ENCODE measurements around the gene DHPS. TPM values are rescaled to one million over a fixed set of nuclear protein-coding genes. Genes with fewer than 3 reads are reported as not detected.

The DHPS gene
- total RNA-seq, 2 experiments from 2014 or later: 101 to 112 TPM

Other genes starting within 250 kb of the DHPS start
- gene ZNF443, start 240.9 kb downstream of the DHPS start, total RNA-seq: 1 to 10 TPM; 3.4 to 4.0 TPM
- 1 to 10 TPM; 1.7 to 2.1 TPM for gene ZNF709, start 197.1 kb downstream of the DHPS start, total RNA-seq
- 1 to 10 TPM; 5.2 to 5.6 TPM for gene ZNF564, start 130.4 kb downstream of the DHPS start, total RNA-seq
- 1 to 10 TPM; 7.7 to 8.7 TPM for gene ZNF490, start 71.1 kb downstream of the DHPS start, total RNA-seq
- 10 to 100 TPM; 16.1 to 18.1 TPM for gene ZNF791, start 71.0 kb downstream of the DHPS start, total RNA-seq
- 100 to 1,000 TPM; 118 to 154 TPM for gene MAN2B1, start 15.1 kb downstream of the DHPS start, total RNA-seq
- gene WDR83, start 15.1 kb downstream of the DHPS start, total RNA-seq: 10 to 100 TPM; 13.5 to 19.5 TPM
- gene GNG14, start 6.1 kb upstream of the DHPS start, total RNA-seq: not detected
- gene FBXW9, start 14.8 kb upstream of the DHPS start, total RNA-seq: 1 to 10 TPM; 8.3 to 8.8 TPM
- gene TNPO2, start 42.1 kb upstream of the DHPS start, total RNA-seq: 100 to 1,000 TPM in 1 of 2 experiments, 10 to 100 TPM in 1; 84.8 to 101 TPM
- 100 to 1,000 TPM; 160 to 215 TPM for gene TRIR, start 52.8 kb upstream of the DHPS start, total RNA-seq
- 10 to 100 TPM; 53.7 to 61.9 TPM for gene GET3, start 55.6 kb upstream of the DHPS start, total RNA-seq
- not detected for gene BEST2, start 69.9 kb upstream of the DHPS start, total RNA-seq
- gene HOOK2, start 93.7 kb upstream of the DHPS start, total RNA-seq: 10 to 100 TPM; 20.4 to 20.9 TPM
- 100 to 1,000 TPM; 375 to 412 TPM for gene JUNB, start 109.6 kb upstream of the DHPS start, total RNA-seq
- gene PRDX2, start 119.9 kb upstream of the DHPS start, total RNA-seq: 100 to 1,000 TPM; 261 to 325 TPM
- gene THSD8, start 120.2 kb upstream of the DHPS start, total RNA-seq: 10 to 100 TPM; 31.0 to 48.2 TPM
- gene RNASEH2A, start 124.7 kb upstream of the DHPS start, total RNA-seq: 10 to 100 TPM; 27.0 to 51.1 TPM
- gene RTBDN, start 152.7 kb upstream of the DHPS start, total RNA-seq: not detected
- 1 to 10 TPM; 1.8 to 2.7 TPM for gene MAST1, start 156.6 kb upstream of the DHPS start, total RNA-seq
- gene DNASE2, start 199.6 kb upstream of the DHPS start, total RNA-seq: 10 to 100 TPM; 22.5 to 24.3 TPM
- under 1 TPM; 0.18 to 0.37 TPM for gene KLF1, start 205.3 kb upstream of the DHPS start, total RNA-seq
- 10 to 100 TPM; 36.2 to 41.1 TPM for gene GCDH, start 209.3 kb upstream of the DHPS start, total RNA-seq
- 1 to 10 TPM; 2.7 to 3.5 TPM for gene SYCE2, start 237.4 kb upstream of the DHPS start, total RNA-seq

Data from activated CD4-positive, alpha-beta T cell treated with anti-CD3 and anti-CD28 coated beads for 36 hours (primary cell).